ENCODE measurements around the gene PKD1L1. TPM values are rescaled to one million over a fixed set of nuclear protein-coding genes. Genes with fewer than 3 reads are reported as not detected.

PKD1L1 gene
- polyA plus RNA-seq, 1 of the 3 experiments (the other 2 are of a cell fraction): 0.10 TPM

GRCh38 chr7:47786557-47787248 is 161.6 kb downstream of the PKD1L1 start:
- H3K9me2 ChIP-seq: no peaks in the 10 kb centered on the region
- H3K9me3 ChIP-seq: no peaks in the 10 kb centered on the region
- H3K4me1 ChIP-seq (ENCODE audit: control insufficient read depth in 1 of 2, insufficient read depth in 2 of 2, low read depth in 1 of 2, low read length in 1 of 2): peaks cover 15 to 51% of the 10 kb centered on the region in 2 experiments
- peaks cover 47% of the 10 kb centered on the region for H3F3A ChIP-seq (replicated peaks; ENCODE audit: insufficient read depth)
- no peak overlapping the region for H3K4me3 ChIP-seq (ENCODE audit: low read depth in 2 of 2, low read length in 1 of 2)
- H3K9ac ChIP-seq: peak overlapping the region; percentile 78
- CTCF ChIA-PET: interaction anchor here (0.7 to 1.2 kb wide), 3 partner anchors 20 to 33 kb away, joined by 3 to 7 read pairs (median 3); no protein-coding TSS in a partner anchor
- H2AFZ ChIP-seq (ENCODE audit: low read depth): peak overlapping the region; percentile 35; the same call in 1 of the 2 replicates
- H3K27me3 ChIP-seq (ENCODE audit: insufficient read depth): no peaks in the 10 kb centered on the region
- H3K27ac ChIP-seq (ENCODE audit: low read depth in 2 of 2, low read length in 1 of 2): peak overlapping the region; percentile 89 to 99
- no peaks in the 10 kb centered on the region for H3K79me2 ChIP-seq (ENCODE audit: insufficient read depth)
- H3K36me3 ChIP-seq (replicated peaks in 1 of 2; ENCODE audit: control insufficient read depth in 1 of 2, insufficient read depth in 2 of 2, low read length in 1 of 2): no peaks in the 10 kb centered on the region
- H4K20me1 ChIP-seq (ENCODE audit: insufficient read depth): no peaks in the 10 kb centered on the region
- peak overlapping the region; percentile 48 for H3K4me2 ChIP-seq
- no peak for DNase-seq
- 14% methylated on average over 11 of the region's 11 CpGs for WGBS (ENCODE audit: low lambda C conversion rate)
- POLR2A ChIA-PET: no interaction called here
- peak; percentile 49; the same call in 1 of the 2 replicates for TF ChIP-seq YY1 (IDR thresholded peaks at IDR 0.05; ENCODE audit: low read depth)
- TF ChIP-seq GATA2 (CRISPR knock-in tag; IDR thresholded peaks at IDR 0.05): no peak
- peak; percentile 73; the same call in 1 of the 2 replicates for TF ChIP-seq REST (IDR thresholded peaks at IDR 0.05; ENCODE audit: low read depth, low read length)
- TF ChIP-seq, protein P1, sequence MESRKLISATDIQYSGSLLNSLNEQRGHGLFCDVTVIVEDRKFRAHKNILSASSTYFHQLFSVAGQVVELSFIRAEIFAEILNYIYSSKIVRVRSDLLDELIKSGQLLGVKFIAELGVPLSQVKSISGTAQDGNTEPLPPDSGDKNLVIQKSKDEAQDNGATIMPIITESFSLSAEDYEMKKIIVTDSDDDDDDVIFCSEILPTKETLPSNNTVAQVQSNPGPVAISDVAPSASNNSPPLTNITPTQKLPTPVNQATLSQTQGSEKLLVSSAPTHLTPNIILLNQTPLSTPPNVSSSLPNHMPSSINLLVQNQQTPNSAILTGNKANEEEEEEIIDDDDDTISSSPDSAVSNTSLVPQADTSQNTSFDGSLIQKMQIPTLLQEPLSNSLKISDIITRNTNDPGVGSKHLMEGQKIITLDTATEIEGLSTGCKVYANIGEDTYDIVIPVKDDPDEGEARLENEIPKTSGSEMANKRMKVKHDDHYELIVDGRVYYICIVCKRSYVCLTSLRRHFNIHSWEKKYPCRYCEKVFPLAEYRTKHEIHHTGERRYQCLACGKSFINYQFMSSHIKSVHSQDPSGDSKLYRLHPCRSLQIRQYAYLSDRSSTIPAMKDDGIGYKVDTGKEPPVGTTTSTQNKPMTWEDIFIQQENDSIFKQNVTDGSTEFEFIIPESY (IDR thresholded peaks at IDR 0.05; ENCODE audit: borderline replicate concordance, low read depth): peak; percentile 92
- TF ChIP-seq, protein P2, sequence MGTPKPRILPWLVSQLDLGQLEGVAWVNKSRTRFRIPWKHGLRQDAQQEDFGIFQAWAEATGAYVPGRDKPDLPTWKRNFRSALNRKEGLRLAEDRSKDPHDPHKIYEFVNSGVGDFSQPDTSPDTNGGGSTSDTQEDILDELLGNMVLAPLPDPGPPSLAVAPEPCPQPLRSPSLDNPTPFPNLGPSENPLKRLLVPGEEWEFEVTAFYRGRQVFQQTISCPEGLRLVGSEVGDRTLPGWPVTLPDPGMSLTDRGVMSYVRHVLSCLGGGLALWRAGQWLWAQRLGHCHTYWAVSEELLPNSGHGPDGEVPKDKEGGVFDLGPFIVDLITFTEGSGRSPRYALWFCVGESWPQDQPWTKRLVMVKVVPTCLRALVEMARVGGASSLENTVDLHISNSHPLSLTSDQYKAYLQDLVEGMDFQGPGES (IDR thresholded peaks at IDR 0.05; ENCODE audit: low read depth, low read length): no peak
- peak; percentile 100 for TF ChIP-seq FOXM1 (IDR thresholded peaks at IDR 0.05; ENCODE audit: low read depth)
- peak; percentile 100 for TF ChIP-seq TEAD4 (IDR thresholded peaks at IDR 0.05; ENCODE audit: borderline replicate concordance, insufficient read depth)
- peak; percentile 67 for TF ChIP-seq ELF1 (IDR thresholded peaks at IDR 0.05)
- TF ChIP-seq, protein P3, sequence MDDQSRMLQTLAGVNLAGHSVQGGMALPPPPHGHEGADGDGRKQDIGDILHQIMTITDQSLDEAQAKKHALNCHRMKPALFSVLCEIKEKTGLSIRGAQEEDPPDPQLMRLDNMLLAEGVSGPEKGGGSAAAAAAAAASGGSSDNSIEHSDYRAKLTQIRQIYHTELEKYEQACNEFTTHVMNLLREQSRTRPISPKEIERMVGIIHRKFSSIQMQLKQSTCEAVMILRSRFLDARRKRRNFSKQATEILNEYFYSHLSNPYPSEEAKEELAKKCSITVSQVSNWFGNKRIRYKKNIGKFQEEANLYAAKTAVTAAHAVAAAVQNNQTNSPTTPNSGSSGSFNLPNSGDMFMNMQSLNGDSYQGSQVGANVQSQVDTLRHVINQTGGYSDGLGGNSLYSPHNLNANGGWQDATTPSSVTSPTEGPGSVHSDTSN (IDR thresholded peaks at IDR 0.05): peak; percentile 95
- TF ChIP-seq TCF12 (IDR thresholded peaks at IDR 0.05): peak; percentile 99
- TF ChIP-seq NFIC (IDR thresholded peaks at IDR 0.05; ENCODE audit: borderline replicate concordance): peak; percentile 100
- peak; percentile 94 for TF ChIP-seq MEF2A (IDR thresholded peaks at IDR 0.05; ENCODE audit: borderline replicate concordance, low read depth)
- no peak for TF ChIP-seq CTCF (IDR thresholded peaks at IDR 0.05)
- TF ChIP-seq USF1 (IDR thresholded peaks at IDR 0.05; ENCODE audit: borderline replicate concordance, low read depth): peak; percentile 20
- TF ChIP-seq, protein P4, sequence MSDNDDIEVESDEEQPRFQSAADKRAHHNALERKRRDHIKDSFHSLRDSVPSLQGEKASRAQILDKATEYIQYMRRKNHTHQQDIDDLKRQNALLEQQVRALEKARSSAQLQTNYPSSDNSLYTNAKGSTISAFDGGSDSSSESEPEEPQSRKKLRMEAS (IDR thresholded peaks at IDR 0.05; ENCODE audit: low read depth): peak; percentile 85
- peak; percentile 99 for TF ChIP-seq RXRA (IDR thresholded peaks at IDR 0.05; ENCODE audit: borderline replicate concordance, low read depth)
- peak; percentile 92 to 100 for TF ChIP-seq EP300 (IDR thresholded peaks at IDR 0.05; ENCODE audit: borderline replicate concordance in 1 of 2, low read depth in 1 of 2, low read length in 1 of 2)
- TF ChIP-seq EZH2phosphoT487 (IDR thresholded peaks at IDR 0.05; ENCODE audit: borderline replicate concordance, low read depth): no peak
- TF ChIP-seq FOSL2 (IDR thresholded peaks at IDR 0.05; ENCODE audit: borderline replicate concordance, low read depth): peak; percentile 99
- TF ChIP-seq, protein P5, sequence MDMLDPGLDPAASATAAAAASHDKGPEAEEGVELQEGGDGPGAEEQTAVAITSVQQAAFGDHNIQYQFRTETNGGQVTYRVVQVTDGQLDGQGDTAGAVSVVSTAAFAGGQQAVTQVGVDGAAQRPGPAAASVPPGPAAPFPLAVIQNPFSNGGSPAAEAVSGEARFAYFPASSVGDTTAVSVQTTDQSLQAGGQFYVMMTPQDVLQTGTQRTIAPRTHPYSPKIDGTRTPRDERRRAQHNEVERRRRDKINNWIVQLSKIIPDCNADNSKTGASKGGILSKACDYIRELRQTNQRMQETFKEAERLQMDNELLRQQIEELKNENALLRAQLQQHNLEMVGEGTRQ (IDR thresholded peaks at IDR 0.05; ENCODE audit: borderline replicate concordance, low read depth, low read length): no peak

Measured in SK-N-SH (cell line).